ENCODE results near the gene AADACL4.
A peak's percentile ranks its signal among the peaks of the same experiment; 100 is the strongest.
"Not testable (repeated sequence)": the region's sequence is repeated elsewhere in the genome, so short reads cannot be mapped to it uniquely, and the experiment has no call there.

Gene AADACL4

GRCh38 chr1:12658531-12659453 is 14.9 kb downstream of the AADACL4 start:
- peak; percentile 95 for DNase-seq (ENCODE audit: low spot score)

- no peak for DNase-seq (ENCODE audit: low spot score)
Measured at GRCh38 chr1:12661606-12662219, 17.8 kb downstream of the AADACL4 start.

- no peak for DNase-seq (ENCODE audit: low spot score)
Measured at GRCh38 chr1:12662556-12662955, 18.7 kb downstream of the AADACL4 start.

GRCh38 chr1:12665511-12665910 is 21.6 kb downstream of the AADACL4 start:
- no peak for DNase-seq (ENCODE audit: low spot score)

GRCh38 chr1:12666141-12666735 is 22.4 kb downstream of the AADACL4 start:
- DNase-seq (ENCODE audit: low spot score) = no peak

GRCh38 chr1:12669529-12670068 is 25.7 kb downstream of the AADACL4 start:
- DNase-seq (ENCODE audit: low spot score) = no peak

- no peak for DNase-seq (ENCODE audit: low spot score)
Measured at GRCh38 chr1:12674358-12674757, 30.5 kb downstream of the AADACL4 start.

GRCh38 chr1:12676122-12676521 is 32.2 kb downstream of the AADACL4 start:
- DNase-seq (ENCODE audit: low spot score) = not testable (repeated sequence)

- DNase-seq (ENCODE audit: low spot score) = no peak
Measured at GRCh38 chr1:12677565-12677964, 33.7 kb downstream of the AADACL4 start.

- DNase-seq (ENCODE audit: low spot score) = no peak
Measured at GRCh38 chr1:12678350-12678749, 34.5 kb downstream of the AADACL4 start.

GRCh38 chr1:12678820-12679219 is 34.9 kb downstream of the AADACL4 start:
- DNase-seq (ENCODE audit: low spot score) = no peak

- no peak for DNase-seq (ENCODE audit: low spot score)
Measured at GRCh38 chr1:12690156-12690555, 46.3 kb downstream of the AADACL4 start.

- no peak for DNase-seq (ENCODE audit: low spot score)
Measured at GRCh38 chr1:12692967-12693782, 49.3 kb downstream of the AADACL4 start.

GRCh38 chr1:12696658-12697057 is 52.8 kb downstream of the AADACL4 start:
- DNase-seq (ENCODE audit: low spot score) = no peak

- peak; percentile 29 for DNase-seq (ENCODE audit: low spot score)
Measured at GRCh38 chr1:12697397-12697796, 53.5 kb downstream of the AADACL4 start.

GRCh38 chr1:12703821-12704451 is 60.1 kb downstream of the AADACL4 start:
- DNase-seq (ENCODE audit: low spot score) = no peak

- no peak for DNase-seq (ENCODE audit: low spot score)
Measured at GRCh38 chr1:12706061-12706460, 62.2 kb downstream of the AADACL4 start.

GRCh38 chr1:12708396-12709090 is 64.7 kb downstream of the AADACL4 start:
- DNase-seq (ENCODE audit: low spot score) = no peak

GRCh38 chr1:12709091-12709491 is 65.2 kb downstream of the AADACL4 start:
- no peak for DNase-seq (ENCODE audit: low spot score)

- no peak for DNase-seq (ENCODE audit: low spot score)
Measured at GRCh38 chr1:12709696-12710095, 65.8 kb downstream of the AADACL4 start.

GRCh38 chr1:12711536-12711935 is 67.7 kb downstream of the AADACL4 start:
- no peak for DNase-seq (ENCODE audit: low spot score)

Measured in GM03348 (cell line).